HTR-8/SVneo (cell line): ENCODE data around the gene HNRNPF.
"Not testable (repeated sequence)": the region's sequence is repeated elsewhere in the genome, so short reads cannot be mapped to it uniquely, and the experiment has no call there.

Experiments used
- DNase-seq: peaks from one replicate; pipeline ENCODE4 v3.0.0; 2011; ENCODE audit warnings: low spot score, mixed read lengths; ENCODE audit not compliant: insufficient read length
- FAIRE-seq: peaks from 2 replicates; lab custom pipeline; 2011; peaks lifted over from hg19 to GRCh38; lab: Jason Lieb, UNC

Gene HNRNPF, protein sequence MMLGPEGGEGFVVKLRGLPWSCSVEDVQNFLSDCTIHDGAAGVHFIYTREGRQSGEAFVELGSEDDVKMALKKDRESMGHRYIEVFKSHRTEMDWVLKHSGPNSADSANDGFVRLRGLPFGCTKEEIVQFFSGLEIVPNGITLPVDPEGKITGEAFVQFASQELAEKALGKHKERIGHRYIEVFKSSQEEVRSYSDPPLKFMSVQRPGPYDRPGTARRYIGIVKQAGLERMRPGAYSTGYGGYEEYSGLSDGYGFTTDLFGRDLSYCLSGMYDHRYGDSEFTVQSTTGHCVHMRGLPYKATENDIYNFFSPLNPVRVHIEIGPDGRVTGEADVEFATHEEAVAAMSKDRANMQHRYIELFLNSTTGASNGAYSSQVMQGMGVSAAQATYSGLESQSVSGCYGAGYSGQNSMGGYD

DNA sequence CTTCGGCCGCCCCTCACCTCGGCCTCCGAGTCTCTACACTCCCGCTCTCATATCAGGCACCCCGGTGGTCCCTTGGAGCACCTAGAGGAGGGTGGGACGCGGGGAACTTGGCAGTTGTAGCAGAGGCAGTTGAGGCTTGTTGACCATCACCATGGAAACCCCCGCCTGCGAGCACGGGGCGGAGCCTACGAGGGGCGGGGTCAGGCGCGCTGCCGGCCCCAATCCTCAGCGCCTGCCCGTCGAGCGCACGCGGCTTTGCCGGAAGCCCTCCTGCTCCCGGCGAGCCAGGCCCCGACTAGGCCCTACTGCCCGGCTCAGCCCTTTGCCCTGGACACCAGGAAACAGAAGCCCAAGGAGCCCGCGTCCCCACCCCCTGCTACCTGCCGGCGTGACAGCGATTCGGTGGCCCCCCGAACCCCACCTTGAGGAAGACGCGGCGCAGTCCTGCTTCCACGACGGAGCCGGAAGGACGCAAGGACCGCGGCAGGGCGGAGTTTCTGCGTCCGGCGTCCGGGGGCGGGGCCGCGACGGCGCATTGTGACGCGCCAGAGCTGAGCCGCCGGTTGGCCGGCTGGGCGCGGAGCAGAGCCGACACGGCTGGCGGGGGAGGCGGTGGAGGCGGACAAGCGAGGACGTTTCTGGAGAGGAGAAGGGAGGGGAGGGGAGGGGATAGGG, at the start of gene HNRNPF:
Gene HNRNPF, minus strand, starts transcription at position 477 of the 675 bp plus-strand sequence. CDS start 21,302 bp downstream, outside the sequence.
- FAIRE-seq: peak; percentile 91
- DNase-seq: peak; percentile 90

GRCh38 chr10:43458227-43458626, 49.2 kb upstream of the HNRNPF start:
- DNase-seq (no peak), FAIRE-seq (no peak)

DNA sequence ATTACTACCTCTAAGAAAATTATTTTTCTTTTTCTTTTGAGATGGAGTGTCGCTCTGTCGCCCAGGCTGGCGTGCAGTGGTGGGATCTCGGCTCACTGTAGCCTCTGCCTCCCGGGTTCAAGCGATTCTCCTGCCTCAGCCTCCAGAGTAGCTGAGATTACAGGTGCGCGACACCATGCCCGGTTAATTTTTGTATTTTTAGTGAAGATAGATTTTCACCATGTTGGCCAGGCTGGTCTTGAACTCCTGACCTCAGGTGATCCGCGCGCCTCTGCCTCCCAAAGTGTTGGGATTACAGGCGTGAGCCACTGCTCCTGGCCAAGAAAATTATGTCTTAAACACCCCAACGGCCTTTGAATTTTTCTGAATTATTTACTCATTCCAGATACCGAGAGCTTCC, 47.6 kb upstream of the HNRNPF start:
- FAIRE-seq, DNase-seq: not testable (repeated sequence)

GRCh38 chr10:43454025-43454424, 45.0 kb upstream of the HNRNPF start:
- DNase-seq, FAIRE-seq: not testable (repeated sequence)

- FAIRE-seq (no peak), DNase-seq (no peak)
Measured at GRCh38 chr10:43453266-43453831, 44.4 kb upstream of the HNRNPF start.

DNA sequence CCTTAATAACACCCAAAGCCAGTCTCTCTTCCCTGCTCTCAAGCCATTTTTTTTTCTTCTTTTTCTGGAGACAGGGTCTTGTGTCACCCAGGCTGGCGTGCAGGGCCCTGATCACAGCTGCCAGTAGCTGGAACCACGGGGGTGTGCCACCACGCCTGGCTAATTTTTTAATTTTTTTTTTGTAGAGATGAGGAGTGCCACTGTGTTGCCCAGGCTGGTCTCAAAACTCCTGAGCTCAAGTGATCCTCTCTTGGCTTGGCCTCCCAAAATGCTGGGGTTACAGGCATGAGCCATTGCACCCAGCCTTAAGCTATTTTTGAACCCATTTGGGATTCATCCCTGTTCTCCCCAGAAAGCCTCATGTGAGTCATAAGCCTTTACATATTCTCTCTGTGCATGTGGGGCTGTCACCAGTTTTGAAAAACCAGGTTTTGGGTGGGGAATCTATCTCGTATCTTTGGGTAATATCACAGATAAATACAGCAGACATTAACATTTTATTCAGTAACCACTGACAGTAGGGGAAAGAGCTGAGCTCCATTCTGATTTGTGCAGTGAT, 43.4 kb upstream of the HNRNPF start:
- DNase-seq (no peak), FAIRE-seq (no peak)

- FAIRE-seq: no peak
- no peak for DNase-seq
Measured at GRCh38 chr10:43448742-43449141, 39.8 kb upstream of the HNRNPF start.

DNA sequence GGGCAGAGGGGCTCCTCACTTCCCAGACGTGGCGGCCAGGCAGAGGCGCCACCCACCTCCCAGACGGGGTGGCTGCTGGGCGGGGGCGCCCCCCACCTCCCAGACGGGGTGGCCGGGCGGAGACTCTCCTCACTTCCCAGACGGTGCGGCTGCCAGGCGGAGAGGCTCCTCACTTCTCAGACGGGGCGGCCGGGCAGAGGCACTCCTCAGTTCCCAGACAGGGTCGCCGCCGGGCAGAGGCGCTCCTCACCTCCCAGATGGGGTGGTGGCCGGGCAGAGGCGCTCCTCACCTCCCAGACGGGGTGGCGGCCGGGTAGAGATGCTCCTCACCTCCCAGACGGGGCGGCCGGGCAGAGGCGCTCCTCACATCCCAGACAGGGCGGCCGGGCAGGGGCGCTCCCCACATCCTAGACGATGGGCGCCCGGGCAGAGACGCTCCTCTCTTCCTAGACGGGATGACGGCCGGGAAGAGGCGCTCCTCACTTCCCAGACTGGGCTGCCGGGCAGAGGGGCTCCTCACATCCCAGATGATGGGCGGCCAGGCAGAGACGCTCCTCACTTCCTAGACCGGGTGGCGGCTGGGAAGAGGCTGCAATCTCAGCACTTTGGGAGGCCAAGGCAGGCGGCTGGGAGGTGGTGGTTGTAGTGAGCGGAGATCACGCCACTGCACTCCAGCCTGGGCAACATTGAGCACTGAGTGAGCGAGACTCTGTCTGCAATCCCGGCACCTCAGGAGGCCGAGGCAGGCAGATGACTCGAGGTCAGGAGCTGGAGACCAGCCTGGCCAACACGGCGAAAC, 37.4 kb upstream of the HNRNPF start:
- FAIRE-seq, DNase-seq: not testable (repeated sequence)

GRCh38 chr10:43444897-43445466, 36.0 kb upstream of the HNRNPF start:
- FAIRE-seq: no peak
- no peak for DNase-seq

DNA sequence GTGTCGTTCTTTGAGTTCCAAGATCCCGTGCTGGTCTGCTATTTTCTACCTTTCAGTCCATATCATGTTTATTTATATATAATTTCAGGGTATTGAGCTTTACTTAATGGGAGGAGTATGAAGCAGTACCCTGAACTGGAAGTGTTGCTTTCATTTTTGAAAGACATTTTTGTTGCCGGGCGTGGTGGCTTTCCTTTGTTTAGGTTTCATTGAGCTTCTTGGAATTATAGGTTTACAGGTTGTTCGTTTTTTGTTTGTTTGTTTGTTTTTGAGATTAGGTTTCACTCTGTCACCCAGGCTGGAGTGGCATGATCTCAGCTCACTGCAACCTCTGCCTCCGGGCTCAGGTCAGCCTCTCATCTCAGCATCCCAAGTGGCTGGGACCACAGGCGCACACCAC, 35.3 kb upstream of the HNRNPF start:
- DNase-seq (no peak), FAIRE-seq (no peak)

DNA sequence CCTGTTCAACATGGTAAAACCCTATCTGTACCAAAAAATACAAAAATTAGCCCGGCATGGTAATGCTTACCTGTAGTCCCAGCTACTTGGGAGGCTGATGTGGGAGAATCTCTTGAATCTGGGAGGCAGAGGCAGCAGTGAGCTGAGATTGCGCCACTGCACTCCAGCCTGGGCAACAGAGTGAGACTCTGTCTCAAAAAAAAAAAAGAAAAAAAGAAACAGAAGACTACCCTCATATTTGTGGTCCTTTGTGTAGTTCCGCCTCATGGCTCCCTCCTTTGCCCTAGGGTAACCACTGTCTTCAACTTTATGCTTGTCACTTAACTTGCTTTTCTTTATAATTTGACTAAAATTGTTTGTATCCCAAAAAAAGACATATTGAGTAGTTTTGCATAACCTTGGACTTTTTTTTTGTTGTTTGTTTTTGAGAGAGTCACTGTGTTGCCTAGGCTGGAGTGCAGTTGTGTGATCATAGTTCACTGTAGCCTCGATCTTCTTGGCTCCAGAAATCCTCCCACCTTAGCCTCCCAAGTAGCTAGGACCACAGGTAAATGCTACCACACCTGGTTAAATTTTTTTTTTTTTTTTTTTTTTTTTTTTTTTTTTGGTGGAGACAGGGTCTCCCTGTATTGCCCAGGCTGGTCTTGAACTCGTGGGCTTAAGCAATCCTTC, 31.6 kb upstream of the HNRNPF start:
- FAIRE-seq: no peak
- DNase-seq: no peak

DNA sequence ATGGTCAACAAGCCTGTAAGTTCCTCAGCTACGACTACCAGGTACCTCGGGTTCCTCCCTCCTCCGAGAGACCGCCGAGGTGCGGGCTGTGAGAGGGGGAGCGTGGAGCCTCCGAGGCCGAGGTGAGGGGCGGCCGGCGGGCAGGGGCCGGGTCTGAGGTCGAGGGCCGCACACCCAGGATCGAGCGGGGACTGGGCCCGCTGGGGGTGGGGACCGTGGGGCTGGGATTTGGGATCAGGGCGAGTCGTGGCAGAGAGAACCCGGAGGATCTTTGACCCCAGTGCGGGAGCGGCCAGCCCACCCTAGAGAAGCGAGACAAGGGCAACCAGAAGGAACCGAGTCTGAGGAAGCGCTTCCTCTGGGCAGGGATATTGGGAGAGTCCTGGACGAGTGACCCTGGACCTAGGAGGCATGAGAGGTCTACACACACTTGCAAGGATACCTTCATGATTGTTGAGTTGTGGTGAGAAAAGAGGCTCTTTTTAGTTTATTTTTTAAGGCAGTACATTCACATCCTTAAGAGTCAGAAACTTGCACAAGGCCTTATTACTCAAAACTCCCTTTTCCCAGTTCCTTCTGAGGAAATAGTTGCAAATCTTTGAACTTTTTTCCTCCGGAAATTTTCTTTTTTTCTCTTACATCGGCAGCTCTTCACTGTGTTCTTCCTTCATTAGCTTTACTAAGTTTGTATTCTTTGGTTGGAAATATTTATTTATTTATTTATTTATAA, 28.3 kb upstream of the HNRNPF start:
- DNase-seq (no peak), FAIRE-seq (no peak)

GRCh38 chr10:43436291-43437140, 27.5 kb upstream of the HNRNPF start, which contains the start of gene ZNF487:
TSS of gene ZNF487 (plus strand) at chr10:43437111. CDS start at chr10:43475814, 38,703 bp downstream.
- FAIRE-seq (peak; percentile 40), DNase-seq (peak; percentile 91)

DNA sequence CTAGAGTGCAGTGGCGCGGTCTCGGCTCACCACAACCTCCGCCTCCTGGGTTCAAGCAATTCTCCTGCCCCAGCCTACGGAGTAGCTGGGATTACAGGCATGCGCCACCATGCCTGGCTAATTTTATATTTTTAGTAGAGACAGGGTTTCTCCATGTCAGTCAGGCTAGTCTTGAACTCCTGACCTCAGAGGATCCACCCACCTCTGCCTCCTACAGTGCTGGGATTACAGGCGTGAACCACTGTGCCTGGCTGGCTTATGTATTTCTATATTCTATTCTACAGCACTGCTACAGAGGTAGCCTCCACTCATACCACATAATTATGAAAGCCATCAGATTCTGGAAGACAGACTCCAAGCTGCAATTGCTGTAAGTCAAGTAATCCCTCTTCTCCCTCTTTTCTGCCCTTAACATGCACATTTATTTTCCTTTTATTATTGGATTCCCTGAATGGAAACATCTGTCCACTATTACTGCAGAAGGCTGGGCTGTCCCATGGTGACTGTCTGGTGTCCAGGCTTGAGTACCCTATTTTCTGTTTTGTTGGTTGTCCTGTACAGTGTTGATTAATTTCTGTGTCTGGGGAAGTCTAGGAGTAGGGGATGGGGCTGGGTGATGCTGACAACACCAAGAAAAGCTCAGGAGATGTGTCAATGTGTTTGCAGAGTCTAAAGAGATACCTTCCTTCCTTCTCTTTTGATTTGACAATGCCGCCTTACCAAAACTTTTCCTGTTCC, 22.1 kb upstream of the HNRNPF start:
- FAIRE-seq (no peak), DNase-seq (no peak)

- FAIRE-seq (no peak), DNase-seq (no peak)
Measured at GRCh38 chr10:43427166-43427825, 18.3 kb upstream of the HNRNPF start.

GRCh38 chr10:43426476-43426875, 17.5 kb upstream of the HNRNPF start:
- FAIRE-seq, DNase-seq: not testable (repeated sequence)
